ENCODE data around the gene ADISSP.

ADISSP gene

GRCh38 chr20:3811467-3812258, 44.1 kb upstream of the ADISSP start:
- Histone ChIP-seq H3K4me3 (ENCODE audit: insufficient read depth, low read length, poor library complexity, severe bottlenecking) (no peak overlapping the region), H3F3A (ENCODE audit: insufficient read depth) (peaks cover 7% of the 10 kb centered on the region; the same call in 1 of the 2 replicates), H3K9ac (ENCODE audit: low read length) (no peak overlapping the region)

DNA sequence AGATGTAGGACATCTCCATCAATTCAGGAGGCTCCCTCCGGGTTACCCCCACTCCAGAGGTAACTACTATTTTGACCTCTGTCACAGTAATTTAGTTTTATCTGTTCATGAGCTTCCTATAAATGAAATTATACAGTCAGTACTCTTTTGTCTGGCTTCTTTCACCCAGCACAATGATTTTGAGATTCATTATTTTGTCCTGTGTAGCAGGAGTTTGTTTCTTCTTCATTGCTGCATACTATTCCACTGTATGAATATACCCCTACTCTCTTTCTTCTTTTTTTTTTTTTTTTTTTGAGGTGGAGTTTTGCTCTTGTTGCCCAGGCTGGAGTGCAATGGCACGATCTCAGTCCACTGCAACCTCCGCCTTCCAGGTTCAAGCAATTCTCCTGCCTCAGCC, 41.0 kb upstream of the ADISSP start:
- H3K79me2 ChIP-seq (ENCODE audit: insufficient read depth, low read length), result no peaks in the 10 kb centered on the region
- H3K27me3 ChIP-seq (ENCODE audit: low read length), result no peaks in the 10 kb centered on the region
- no peak overlapping the region for H3K9ac ChIP-seq (ENCODE audit: low read length)
- H3K4me3 ChIP-seq (ENCODE audit: insufficient read depth, low read length, poor library complexity, severe bottlenecking), result no peak overlapping the region
- H3K36me3 ChIP-seq (ENCODE audit: low read length), result no peaks in the 10 kb centered on the region
- H3K9me3 ChIP-seq (ENCODE audit: insufficient read depth, low read length), result no peaks in the 10 kb centered on the region
- peaks cover 7% of the 10 kb centered on the region; the same call in 1 of the 2 replicates for H3F3A ChIP-seq (ENCODE audit: insufficient read depth)
- TF ChIP-seq, protein P1, sequence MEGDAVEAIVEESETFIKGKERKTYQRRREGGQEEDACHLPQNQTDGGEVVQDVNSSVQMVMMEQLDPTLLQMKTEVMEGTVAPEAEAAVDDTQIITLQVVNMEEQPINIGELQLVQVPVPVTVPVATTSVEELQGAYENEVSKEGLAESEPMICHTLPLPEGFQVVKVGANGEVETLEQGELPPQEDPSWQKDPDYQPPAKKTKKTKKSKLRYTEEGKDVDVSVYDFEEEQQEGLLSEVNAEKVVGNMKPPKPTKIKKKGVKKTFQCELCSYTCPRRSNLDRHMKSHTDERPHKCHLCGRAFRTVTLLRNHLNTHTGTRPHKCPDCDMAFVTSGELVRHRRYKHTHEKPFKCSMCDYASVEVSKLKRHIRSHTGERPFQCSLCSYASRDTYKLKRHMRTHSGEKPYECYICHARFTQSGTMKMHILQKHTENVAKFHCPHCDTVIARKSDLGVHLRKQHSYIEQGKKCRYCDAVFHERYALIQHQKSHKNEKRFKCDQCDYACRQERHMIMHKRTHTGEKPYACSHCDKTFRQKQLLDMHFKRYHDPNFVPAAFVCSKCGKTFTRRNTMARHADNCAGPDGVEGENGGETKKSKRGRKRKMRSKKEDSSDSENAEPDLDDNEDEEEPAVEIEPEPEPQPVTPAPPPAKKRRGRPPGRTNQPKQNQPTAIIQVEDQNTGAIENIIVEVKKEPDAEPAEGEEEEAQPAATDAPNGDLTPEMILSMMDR (IDR thresholded peaks at IDR 0.05; ENCODE audit: insufficient read depth, low read length, poor library complexity, severe bottlenecking), result no peak
- no peak for TF ChIP-seq EZH2phosphoT487 (conservative IDR thresholded peaks at IDR 0.05; ENCODE audit: low read length)
- H4K20me1 ChIP-seq (ENCODE audit: low read depth, low read length), result no peaks in the 10 kb centered on the region
- no peak overlapping the region for H2AFZ ChIP-seq (ENCODE audit: low read depth, low read length, severe bottlenecking)
- no peaks in the 10 kb centered on the region for H3K9me2 ChIP-seq (replicated peaks; ENCODE audit: insufficient read depth, low read length)
- H3K27ac ChIP-seq (ENCODE audit: low read depth, low read length), result no peak overlapping the region
- no peak overlapping the region for H3K4me2 ChIP-seq (ENCODE audit: low read depth, low read length, poor library complexity, severe bottlenecking)

More at GRCh38 chr20:3811467-3812258, 44.1 kb upstream of the ADISSP start:
- H3K79me2 ChIP-seq (ENCODE audit: insufficient read depth, low read length), result no peaks in the 10 kb centered on the region
- TF ChIP-seq EZH2phosphoT487 (conservative IDR thresholded peaks at IDR 0.05; ENCODE audit: low read length), result no peak
- TF ChIP-seq, protein P1 (IDR thresholded peaks at IDR 0.05; ENCODE audit: insufficient read depth, low read length, poor library complexity, severe bottlenecking), result no peak
- H3K27me3 ChIP-seq (ENCODE audit: low read length), result no peaks in the 10 kb centered on the region
- H3K27ac ChIP-seq (ENCODE audit: low read depth, low read length), result no peak overlapping the region
- H3K36me3 ChIP-seq (ENCODE audit: low read length), result no peaks in the 10 kb centered on the region
- H3K9me2 ChIP-seq (replicated peaks; ENCODE audit: insufficient read depth, low read length), result no peaks in the 10 kb centered on the region
- H2AFZ ChIP-seq (ENCODE audit: low read depth, low read length, severe bottlenecking), result no peak overlapping the region
- no peak overlapping the region for H3K4me2 ChIP-seq (ENCODE audit: low read depth, low read length, poor library complexity, severe bottlenecking)
- H3K9me3 ChIP-seq (ENCODE audit: insufficient read depth, low read length), result no peaks in the 10 kb centered on the region
- no peaks in the 10 kb centered on the region for H4K20me1 ChIP-seq (ENCODE audit: low read depth, low read length)

DNA sequence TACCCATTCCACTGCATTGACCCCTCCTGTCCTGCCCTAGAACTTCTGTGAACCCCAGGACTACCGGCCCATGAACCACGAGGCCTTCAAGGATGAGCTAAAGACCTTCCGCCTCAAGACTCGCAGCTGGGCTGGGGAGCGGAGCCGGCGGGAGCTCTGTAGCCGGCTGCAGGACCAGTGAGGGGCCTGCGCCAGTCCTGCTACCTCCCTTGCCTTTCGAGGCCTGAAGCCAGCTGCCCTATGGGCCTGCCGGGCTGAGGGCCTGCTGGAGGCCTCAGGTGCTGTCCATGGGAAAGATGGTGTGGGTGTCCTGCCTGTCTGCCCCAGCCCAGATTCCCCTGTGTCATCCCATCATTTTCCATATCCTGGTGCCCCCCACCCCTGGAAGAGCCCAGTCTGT, 37.2 kb upstream of the ADISSP start:
- H2AFZ ChIP-seq (ENCODE audit: low read depth, low read length, severe bottlenecking), result no peak overlapping the region
- no peak overlapping the region for H3K9ac ChIP-seq (ENCODE audit: low read length)
- no peaks in the 10 kb centered on the region for H3K9me2 ChIP-seq (replicated peaks; ENCODE audit: insufficient read depth, low read length)
- no peaks in the 10 kb centered on the region for H3K9me3 ChIP-seq (ENCODE audit: insufficient read depth, low read length)
- H3K4me3 ChIP-seq (ENCODE audit: insufficient read depth, low read length, poor library complexity, severe bottlenecking), result no peak overlapping the region
- no peaks in the 10 kb centered on the region for H3K27me3 ChIP-seq (ENCODE audit: low read length)
- H3K27ac ChIP-seq (ENCODE audit: low read depth, low read length), result no peak overlapping the region
- no peaks in the 10 kb centered on the region for H4K20me1 ChIP-seq (ENCODE audit: low read depth, low read length)
- TF ChIP-seq EZH2phosphoT487 (conservative IDR thresholded peaks at IDR 0.05; ENCODE audit: low read length), result no peak
- TF ChIP-seq, protein P1 (IDR thresholded peaks at IDR 0.05; ENCODE audit: insufficient read depth, low read length, poor library complexity, severe bottlenecking), result no peak
- no peak overlapping the region for H3K4me2 ChIP-seq (ENCODE audit: low read depth, low read length, poor library complexity, severe bottlenecking)
- H3K79me2 ChIP-seq (ENCODE audit: insufficient read depth, low read length), result no peaks in the 10 kb centered on the region; the same call in 1 of the 2 replicates
- no peaks in the 10 kb centered on the region for H3K36me3 ChIP-seq (ENCODE audit: low read length)
- H3F3A ChIP-seq (ENCODE audit: insufficient read depth), result peaks cover 7% of the 10 kb centered on the region; the same call in 1 of the 2 replicates

Data from SU-DHL-6 (cell line).